Measurements from ENCODE around the gene OLA1.

The OLA1 gene

DNA sequence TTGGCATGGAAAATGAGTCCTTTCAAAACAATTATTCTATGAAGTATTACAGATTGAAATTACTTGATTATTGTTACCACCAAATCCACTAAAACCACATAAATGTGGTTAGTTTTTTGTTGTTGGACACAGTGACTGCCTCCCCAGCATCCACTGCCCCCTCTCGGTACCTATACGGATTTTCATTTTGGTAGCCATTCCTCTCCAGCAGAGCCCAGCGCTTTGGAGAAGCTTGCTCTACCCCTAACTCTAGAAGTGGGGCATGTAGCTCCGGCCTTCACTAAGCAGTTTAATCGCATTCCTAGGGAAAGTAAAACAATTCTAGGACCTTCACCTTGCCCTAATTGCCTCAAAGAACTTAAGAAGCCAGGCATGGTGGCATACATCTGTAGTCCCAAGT lies 24.2 kb downstream of the OLA1 start:
- no peak for DNase-seq

DNA sequence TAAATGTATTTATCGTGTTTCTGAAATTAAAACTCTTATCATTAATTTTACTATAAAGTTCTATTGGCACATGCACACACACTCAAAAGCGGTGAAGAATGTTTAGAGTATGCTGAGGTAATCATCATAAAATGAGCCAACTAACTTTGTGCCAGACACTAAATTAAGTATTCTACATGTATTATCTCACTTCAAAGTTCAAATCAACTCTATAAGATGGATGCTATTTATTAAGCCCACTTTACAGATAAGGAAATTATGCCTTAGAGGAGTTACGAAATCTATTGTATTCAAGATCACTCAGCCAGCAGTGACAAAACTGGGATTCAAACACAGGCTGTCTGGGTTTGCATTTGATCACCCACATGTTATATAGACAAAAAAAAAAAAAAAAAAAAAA lies 24.9 kb downstream of the OLA1 start:
- DNase-seq, result no peak

DNA sequence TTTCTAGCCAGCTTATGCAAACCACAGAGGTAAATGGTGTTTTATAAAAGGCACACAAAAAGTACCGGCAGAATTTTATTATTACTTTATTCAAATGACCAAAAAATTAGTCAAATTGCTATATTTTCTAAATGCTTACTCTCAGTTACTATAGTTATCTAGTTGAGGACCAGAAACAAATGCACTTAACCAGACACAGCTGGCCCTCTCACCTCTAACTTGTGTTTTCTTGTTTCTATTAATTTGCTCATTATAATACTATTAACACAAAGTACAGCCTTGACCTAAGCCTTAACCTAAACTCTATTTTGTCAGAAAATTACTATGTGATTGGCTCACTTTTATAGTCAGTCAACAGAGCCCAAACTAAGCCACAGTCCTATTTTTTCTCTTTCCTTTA lies 26.2 kb downstream of the OLA1 start:
- no peak for DNase-seq

DNA sequence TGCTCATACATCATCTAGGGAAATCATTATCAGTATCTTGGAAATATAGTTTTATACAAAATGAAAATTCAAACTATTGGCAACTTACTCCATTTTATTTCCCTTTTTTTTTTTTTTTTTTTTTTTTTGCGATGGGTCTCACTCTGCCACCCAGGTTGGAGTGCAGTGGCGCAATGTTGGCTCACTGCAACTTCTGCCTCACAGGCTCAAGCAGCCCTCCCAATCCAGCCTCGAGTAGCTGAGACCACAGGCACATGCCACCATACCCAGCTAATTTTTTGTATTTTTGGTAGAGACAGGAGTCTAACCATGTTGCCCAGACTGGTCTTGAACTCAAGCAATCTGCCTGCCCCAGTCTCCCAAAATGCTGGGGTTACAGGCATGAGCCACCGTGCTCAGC lies 29.0 kb downstream of the OLA1 start:
- DNase-seq, result peak; percentile 31

DNA sequence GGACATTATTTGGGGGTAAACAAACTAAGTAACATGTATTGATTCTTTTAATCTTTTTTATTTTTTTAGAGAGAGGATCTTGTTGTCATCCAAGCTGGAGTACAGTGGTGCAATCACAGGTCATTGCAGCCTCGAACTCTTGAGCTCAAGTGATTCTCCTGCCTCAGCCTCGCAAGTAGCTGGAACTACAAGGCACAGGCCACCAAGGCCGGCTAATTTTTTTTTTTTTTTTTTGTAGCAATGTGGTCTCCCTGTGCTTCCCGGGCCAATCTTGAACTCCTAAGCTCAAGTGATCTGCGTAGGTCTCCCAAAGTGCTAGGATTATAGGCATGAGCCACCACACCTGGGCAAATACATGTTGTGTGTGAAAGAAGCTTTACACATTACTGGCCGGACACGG lies 29.6 kb downstream of the OLA1 start:
- no peak for DNase-seq

DNA sequence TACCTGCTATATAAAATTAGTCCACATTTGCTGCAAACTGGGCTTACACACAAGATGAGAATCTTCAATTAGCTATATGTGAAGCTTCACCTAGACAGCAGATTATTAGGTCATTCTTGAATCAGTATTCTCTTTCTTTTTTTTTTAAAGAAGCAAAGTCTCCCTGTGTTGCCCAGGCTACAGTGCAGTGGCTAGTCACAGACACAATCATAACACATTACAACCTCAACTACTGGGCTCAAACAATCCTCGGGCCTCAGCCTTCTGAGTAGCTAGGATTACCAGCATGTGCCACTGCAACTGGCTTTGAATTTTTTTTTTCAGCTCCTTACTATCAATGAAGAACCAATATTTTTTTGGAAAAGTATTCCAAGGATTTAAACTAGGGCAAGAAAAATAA lies 30.5 kb downstream of the OLA1 start:
- DNase-seq, result no peak

DNA sequence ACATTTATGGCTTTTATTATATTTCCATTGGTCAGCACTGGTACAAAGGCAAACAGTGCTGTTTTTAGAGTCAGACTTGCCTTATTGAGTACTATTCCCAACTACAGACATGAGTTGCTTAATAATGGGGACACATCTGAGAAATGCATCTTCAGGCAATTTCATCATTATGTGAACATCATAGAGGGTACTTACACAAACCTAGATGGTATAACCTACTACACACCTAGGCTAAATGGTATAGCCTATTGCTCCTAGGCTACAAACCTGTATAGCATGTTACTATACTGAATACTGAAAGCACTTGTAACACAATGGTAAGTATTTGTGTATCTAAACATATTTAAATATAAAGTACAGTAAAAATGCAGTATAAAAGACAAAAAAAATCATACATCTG lies 36.4 kb downstream of the OLA1 start:
- no peak for DNase-seq

DNA sequence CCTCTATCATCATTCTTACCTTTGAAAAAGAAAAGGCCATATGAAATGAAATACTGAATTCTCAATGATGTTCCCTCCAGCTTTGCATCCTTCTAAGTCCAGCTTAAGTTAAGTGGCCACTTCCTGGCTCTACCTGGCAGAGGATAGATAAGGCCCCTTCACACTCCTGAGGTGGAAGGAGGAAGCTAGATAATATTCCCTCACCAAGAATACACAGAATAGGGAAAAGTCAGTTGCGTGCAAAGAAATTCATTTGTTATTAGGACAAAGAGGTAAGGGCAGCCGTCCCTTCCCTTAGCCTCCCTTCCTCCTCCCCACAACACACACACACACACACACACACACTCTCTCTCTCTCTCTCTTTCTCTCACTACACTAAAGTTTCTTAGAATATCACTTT lies 37.5 kb downstream of the OLA1 start:
- no peak for DNase-seq

DNA sequence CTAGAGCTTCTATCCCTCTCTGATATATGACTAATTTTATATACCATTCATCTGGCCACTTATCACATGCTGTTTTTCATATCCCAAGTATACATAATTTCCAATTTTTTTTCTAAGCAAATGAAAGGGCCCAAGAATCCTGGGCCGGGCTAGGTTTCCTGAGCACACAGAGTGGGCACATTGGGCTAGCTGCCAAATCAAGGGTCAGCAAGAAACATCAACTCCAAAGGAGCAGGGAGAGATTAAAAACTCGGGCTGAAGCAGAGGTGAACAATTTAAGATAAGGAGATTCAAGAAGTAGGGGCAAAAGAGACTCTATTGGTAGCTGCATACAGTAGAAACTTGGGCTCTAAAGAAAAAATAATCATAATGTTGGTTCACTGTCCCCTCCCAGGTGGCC lies 39.0 kb downstream of the OLA1 start:
- DNase-seq, result no peak

DNA sequence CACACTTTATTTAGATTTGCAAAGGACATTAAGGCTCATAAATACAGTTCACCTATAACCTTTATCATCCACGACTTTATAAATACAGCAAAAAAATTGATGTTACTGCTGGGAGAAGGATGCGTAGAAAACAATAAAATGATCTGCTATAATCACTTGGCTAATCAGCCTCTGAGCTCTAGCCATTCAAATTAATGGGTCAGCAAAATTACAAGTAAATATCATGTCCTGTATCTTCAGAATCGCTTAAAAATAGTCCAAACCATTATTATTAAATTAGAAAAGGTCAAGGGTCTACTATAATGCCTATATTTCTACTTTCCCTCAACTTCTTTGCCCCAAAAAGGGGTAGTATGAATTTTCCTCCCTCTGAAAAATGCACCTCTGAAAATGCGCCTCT lies 40.3 kb downstream of the OLA1 start:
- DNase-seq, result no peak

DNA sequence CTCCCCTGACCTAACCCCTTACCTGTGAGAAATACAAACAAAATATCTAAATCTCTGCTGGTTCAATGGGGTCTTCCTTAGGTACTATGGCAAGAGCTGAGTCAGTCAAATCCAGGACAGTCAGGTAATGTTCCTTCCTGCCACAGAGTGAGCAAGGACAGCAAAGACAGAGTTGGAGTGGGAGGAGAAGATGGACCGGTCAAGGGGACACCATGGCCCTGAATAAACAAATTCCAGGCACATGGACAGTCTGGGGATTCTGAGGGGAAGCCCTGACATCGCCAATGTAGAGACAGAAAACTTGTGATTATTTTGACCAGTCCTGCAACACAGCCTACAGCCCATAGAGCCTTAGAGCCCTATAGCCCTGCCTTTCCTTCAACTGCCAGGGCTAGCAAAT lies 42.8 kb downstream of the OLA1 start:
- DNase-seq, result no peak

DNA sequence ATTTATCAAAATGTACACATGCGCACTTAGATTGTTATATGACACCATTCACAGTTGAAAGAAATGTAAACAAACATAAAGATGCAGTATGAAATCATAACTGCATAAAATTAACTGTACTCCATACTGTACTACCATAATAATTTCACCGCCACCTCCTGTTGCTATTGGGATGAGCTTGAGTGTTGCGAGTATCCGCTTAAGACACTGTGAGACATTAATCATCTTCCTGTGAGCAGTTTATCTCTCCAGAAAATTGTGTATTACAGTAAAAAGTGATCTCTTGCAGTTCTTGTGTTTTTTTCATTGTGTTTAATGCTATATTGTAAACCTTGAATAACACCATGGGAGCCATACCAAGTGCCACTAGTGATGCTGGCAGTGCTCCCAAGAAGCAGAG lies 46.1 kb downstream of the OLA1 start:
- no peak for DNase-seq

DNA sequence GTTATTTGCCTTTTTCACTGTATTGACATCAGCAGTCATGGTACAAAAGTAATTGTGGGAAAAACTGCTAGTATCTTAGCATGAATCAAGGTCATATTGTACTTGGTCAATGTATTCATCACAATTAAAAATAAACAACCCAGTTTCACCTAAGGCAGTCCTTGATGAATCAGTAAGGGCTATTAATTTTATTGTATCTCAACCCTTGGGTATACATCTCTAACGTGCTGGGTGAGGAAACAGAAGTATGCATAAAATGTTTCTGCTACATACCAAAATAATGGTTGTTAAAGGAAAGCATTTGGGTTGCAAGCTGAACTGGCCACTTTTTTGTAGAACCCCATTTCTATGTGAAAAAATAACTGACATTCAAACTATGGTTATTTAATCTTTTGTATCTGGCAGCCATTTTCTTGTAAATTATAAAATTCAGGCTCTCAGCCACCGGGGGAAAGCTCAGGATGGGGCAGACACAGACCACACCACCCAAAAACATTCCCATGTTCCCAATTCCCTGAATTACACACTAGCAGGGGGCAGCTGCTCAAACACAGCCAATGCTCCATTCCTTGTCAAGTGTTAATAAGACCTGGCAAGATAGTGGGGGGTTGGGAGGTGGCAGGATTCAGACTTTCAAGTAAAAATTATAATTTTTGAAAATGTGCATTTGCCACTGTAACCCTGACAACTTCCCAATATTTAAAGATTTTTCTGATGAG lies 49.3 kb downstream of the OLA1 start:
- no peak for DNase-seq

DNA sequence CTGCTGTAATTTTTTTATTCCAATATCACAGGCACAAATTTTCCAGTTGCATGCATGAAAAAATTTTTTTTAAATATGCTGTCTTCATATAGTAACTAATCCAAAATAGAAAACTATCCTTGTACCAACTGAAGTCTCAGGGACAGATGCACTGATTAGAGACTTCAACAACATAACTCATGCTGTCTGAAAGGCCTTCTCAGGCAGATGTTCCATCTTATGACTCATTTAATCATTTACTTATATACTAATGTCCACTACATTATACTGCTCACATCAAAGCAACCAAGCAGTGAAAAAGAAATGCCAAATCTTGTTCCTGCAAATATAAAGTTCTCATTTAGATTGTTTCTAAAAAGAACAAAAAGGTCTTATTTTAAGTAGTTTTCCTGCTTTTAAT lies 53.1 kb downstream of the OLA1 start:
- DNase-seq, result no peak

DNA sequence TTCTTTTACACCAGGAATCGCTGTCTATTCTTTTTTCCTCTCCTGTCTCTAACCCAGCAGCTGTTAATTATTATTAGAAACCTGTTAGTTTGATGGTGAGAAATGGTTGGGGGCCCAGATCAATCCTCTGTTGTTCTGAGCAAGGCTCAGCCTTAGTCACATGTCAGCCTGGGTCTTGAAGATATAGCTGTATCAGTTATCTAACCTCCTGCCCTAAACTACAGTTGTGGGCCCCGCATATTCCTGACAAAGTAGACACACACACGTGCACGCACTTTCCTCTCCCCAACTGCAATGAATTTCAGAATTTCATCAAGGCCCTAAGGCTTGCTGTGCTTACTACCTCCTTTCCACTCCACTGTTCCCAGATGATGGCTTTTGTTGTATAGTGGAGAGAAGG lies 54.6 kb downstream of the OLA1 start:
- DNase-seq, result no peak

DNA sequence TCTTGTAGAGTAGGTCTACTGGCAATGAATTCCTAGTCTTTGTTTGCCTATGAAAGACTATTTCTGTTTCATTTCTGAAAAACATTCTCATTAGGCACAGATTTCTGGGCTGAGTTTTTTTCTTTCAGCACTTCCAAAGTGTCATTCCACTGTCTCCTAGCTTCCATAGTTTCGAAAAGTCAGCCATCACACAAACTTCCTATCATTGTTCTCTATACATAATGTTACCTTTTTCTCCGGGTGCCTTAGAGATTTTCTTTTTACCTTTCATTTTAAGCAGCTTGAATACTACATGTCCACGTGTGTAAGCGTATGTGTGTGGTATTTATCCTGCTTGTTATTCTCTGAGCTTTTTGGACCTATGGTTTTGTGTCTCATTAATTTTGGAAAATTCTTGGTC lies 55.7 kb downstream of the OLA1 start:
- no peak for DNase-seq

DNA sequence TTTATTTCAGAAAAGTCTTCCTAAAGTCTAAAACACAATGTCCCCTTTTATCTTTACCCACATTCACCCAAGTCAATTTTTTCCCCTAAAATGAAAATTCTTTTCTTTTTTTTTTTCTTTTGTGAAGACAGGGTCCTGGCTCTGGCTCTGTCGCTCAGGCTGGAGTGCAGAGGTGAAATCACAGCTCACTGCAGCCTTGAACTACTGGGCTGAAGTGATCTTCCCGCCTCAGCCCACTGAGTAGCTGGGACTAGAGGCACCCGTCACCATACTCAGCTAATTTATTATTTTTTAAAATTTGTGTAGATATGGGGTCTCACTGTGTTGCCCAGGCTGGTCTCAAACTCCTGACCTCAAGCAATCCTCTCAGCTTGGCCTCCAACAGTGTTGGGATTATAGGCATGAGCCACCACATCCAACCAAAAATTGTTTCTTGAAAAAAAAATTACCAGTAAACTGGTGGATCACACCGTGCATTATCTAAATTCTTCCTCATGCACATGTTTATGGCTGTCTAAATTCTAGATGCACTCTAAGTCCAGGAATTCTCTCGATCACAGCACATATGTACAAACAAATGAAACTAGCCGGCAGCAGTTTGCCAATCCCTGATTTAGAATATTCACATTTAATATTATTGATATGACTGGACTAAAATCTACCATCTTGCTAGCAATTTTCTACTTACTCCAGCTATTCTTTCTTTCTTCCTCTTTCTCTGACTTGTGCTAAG lies 56.8 kb downstream of the OLA1 start:
- DNase-seq, result no peak

DNA sequence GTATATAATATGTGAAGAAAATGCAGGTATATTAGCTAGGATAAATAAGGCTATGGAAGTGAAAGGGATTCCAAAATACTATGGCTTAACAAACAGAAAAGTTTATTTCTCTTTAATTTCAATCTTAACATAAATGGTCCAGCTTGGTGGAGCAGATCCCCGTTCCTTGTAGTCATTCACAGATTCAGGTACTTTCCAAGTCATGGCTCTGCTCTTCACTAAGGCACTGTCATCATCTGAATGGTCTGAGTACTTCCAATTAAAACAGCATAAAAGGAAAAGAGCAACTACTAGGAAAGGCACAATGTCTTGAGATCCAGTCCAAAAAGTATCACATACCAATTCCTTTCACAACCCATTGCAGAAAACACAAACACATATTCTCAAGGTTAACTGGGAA lies 63.4 kb downstream of the OLA1 start:
- no peak for DNase-seq

DNA sequence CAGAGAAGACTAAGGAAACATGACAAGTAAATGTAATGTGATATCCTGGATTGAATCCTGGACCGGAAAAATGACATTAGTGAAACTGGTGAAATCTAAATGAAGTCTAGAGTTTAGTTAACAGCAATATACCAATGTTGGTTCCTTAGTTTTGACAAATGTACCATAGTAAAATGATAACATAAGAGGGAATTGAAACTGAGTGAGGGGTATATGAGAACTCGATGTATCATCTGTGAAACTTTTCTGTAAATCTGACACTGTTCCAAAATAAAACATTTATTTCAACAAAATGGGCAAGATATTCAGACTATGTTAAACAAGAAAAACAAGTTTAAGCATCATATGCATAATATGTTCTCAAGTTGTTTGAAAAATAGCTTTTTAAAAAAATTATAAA lies 63.8 kb downstream of the OLA1 start:
- peak; percentile 16 for DNase-seq

DNA sequence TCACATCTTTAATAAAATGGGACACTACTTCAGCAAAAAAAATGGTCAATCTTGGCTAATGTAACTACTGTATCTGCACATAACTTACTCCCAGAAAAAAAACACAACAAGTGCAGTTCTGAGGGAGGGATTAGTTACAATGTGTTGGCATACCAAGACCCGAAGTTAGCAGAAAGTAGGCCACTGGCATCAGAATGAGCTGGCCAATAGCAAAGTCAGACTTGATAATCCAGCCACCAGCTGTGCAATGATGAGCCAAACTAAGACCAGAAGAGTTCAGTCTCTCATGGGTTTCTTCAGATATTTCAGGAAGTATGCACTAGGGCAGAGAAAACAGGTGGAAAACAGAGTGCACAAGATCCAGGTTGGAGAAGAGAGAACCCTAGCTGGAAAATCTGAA lies 65.3 kb downstream of the OLA1 start:
- DNase-seq, result no peak

DNA sequence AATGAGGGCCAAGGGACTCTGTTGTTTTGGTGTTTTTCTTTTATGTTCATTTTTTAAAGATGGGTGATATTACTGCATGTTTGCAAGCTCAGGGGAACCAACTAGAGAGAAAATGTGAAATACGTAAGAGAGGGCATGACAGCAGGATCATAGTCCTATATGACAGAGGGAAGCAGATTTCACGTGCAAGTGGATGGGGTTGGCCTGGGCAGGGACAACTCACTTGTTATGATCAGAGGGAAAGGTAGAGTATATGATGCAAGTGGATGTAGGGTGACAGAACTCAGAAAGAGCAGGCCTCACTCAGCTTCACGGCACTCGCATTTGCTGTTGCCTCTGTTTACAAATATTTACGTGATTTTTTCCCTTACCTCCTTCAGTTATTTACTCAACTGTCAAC lies 67.0 kb downstream of the OLA1 start:
- no peak for DNase-seq

DNA sequence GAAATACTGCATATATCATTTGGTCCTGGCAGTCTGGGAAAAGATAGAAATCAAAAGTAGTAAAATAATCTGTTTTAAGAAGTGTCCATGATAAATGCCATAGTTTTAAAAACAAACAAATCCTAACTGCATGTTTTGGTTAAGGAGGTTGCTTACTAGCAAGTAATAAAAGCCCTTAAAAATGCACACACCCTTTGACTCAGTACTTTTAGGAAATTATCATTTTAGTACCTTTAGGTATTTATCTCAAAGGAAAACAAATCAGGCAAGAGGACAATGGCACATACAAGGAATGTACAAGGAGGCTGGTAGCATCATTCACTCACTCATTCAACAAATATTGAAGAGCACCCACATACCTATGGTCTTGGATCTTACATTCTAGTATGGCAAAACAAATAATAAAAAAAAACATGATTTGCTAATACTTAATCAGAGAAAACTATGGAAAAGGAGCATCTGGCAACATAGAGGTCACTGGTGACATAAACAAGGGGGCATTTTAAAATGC lies 67.6 kb downstream of the OLA1 start:
- no peak for DNase-seq

DNA sequence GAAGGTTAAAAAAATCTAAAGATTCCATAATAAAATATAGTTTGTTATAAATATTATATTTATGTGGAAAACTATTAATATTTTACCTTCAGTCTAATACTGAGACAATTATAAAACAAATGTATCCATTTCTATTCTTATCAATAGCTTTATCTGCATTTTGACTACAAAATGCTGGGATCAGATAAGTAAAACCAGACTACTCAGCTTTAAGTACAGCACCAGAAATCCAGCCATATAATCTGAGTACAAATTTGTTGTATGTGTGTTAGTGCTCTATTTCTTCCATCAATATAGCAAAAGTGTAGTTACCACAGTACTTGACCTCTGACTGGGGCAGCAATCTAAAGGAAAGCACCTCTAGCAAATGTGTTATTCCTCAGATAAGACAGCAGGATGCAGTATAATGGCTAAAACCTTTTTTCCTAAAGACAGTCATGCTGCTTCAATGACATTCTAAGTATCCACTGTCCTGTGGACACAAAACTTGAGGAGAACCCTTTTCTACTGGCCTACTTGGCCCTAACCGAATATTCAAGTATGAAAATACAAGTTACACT lies 68.1 kb downstream of the OLA1 start:
- no peak for DNase-seq

DNA sequence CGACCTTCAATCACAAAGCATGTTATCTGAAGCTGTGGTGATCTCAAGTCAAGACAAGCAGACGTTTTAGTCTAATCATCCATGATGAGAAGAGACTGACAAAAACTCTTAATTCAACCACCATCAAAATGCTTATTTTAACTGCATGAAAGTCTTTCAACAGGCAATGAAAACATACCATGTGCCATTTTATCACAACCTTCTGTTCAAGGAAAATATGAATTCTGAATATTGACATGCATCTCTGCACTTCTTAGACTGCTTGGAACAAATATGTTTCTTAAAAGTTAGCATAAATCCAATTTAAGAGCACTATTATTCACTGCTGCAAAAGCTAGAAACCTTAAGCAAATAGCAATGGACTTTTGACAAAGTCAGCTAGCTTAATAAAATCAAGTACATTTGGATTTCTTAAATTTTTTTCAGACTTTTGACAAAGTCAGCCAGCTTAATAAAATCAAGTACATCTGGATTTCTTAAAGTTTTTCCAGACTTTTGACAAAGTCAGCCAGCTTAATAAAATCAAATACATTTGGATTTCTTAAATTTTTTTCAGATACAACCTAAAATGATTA lies 70.9 kb downstream of the OLA1 start:
- DNase-seq, result no peak

Measured in MV-4-11 (cell line).